Fibroblast of the aortic adventitia (primary cell): Measurements from ENCODE around the gene ATXN1. TPM values are rescaled to one million over a fixed set of nuclear protein-coding genes. Genes with fewer than 3 reads are reported as not detected.

Experiments
- DNase-seq: peaks from one replicate; pipeline ENCODE4 v3.0.0-alpha.2; 2010; ENCODE audit warnings: low read depth
- H3K4me3 ChIP-seq: 2 replicates; pipeline ENCODE4 v1.5.1; 2011; ENCODE audit warnings: low read depth, mild to moderate bottlenecking, control low read depth, low read length, moderate library complexity
- total RNA-seq: library from RNA; depleted of rRNA; stranded (reverse); fragments of >200 nt; gene quantifications from 2 replicates; pipeline ENCODE4 v1.2.3, GENCODE V29; 2012; ENCODE audit warnings: low replicate concordance
- TF ChIP-seq, protein P1 (sequence below): IDR thresholded peaks from 2 replicates; pipeline ENCODE4 v1.5.1; 2011; ENCODE audit warnings: mild to moderate bottlenecking, low read length, control low read depth, inconsistent platforms; ENCODE audit not compliant: insufficient read depth

ATXN1 gene
- total RNA-seq, 1 donor: 39.3 TPM

DNA sequence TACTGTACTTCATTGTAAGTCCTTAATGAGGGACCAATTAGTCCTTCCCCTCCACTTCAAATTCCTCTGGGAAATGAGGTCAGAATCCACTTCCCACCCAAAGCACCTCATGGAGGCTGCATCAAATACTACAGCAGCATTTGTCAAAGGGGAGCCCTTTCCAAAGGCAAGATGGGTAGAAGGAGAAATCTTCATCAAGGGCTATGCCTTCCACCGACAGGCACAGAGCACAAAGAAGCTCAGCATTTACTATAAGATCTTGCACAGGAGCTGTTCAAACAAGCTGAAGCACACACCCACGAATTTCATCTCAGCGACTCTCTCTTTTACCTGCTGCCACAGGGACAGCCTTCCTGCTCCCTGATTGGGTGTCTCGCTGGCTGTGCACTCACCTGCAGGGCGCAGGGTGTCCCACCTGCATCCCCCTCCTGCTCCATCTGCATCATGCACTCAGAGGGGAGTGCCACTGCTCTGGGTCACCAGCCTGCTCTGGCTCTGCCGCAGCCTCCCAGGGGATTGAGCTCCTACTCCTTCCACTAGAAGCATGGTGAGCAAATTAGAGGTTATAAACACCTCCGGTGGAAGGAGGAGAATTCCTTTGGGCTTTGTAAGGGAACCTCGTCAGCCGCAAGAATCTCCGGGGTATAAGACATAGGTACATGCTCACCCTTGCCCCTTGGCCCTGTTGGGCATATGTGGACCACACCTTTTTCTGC is 164.5 kb downstream of the ATXN1 start:
- TF ChIP-seq, protein P1, sequence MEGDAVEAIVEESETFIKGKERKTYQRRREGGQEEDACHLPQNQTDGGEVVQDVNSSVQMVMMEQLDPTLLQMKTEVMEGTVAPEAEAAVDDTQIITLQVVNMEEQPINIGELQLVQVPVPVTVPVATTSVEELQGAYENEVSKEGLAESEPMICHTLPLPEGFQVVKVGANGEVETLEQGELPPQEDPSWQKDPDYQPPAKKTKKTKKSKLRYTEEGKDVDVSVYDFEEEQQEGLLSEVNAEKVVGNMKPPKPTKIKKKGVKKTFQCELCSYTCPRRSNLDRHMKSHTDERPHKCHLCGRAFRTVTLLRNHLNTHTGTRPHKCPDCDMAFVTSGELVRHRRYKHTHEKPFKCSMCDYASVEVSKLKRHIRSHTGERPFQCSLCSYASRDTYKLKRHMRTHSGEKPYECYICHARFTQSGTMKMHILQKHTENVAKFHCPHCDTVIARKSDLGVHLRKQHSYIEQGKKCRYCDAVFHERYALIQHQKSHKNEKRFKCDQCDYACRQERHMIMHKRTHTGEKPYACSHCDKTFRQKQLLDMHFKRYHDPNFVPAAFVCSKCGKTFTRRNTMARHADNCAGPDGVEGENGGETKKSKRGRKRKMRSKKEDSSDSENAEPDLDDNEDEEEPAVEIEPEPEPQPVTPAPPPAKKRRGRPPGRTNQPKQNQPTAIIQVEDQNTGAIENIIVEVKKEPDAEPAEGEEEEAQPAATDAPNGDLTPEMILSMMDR: no peak
- H3K4me3 ChIP-seq: no peak overlapping the region
- no peak for DNase-seq

DNA sequence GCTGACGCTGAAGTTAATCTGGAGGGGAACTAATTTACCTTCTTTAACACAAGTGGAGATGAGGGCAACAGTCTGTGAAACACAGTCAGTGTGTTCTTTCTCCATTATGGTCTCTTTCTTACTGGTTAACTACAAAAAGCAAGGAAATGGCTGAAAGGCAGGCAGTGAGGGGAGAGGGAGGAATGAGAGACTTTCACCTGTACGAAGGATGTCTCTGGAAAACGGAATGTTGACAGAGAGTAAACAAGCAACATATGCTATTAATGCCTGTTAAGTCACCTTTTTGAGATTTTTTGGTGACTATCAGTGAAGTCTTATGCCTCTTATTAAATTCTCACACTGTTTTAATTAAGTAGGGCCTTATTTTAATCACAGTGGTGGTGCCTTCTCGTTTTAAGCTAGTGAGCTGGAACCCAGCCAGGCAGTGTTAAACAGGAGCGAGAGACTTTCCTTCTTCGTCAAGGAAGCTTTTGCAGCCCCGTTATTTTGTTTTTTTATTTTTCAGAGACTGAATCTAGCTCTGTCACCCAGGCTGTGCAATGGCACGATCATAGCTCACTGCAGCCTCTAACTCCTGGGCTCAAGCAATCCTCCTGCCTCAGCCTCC is 165.6 kb downstream of the ATXN1 start:
- no peak overlapping the region for H3K4me3 ChIP-seq
- no peak for DNase-seq
- TF ChIP-seq, protein P1: no peak

DNA sequence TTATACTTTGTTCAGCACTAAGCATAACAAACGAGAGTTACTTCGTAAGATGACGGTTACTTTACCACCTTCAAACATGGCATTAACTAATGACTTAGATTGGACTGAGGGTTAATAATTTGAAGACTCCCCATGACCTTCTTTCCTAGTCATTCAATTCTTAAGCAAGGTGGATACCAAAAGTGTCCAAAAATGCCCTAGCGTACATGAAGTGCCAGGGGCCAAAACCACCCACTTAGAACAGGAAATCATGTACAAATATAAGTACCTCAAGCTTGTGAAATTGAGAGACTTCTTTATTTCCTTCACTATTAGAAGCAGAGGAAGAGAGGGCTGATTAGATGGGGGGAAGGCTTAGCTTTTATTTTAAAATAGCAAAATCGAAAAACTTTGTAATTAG is 166.4 kb downstream of the ATXN1 start:
- DNase-seq: no peak
- TF ChIP-seq, protein P1: no peak

DNA sequence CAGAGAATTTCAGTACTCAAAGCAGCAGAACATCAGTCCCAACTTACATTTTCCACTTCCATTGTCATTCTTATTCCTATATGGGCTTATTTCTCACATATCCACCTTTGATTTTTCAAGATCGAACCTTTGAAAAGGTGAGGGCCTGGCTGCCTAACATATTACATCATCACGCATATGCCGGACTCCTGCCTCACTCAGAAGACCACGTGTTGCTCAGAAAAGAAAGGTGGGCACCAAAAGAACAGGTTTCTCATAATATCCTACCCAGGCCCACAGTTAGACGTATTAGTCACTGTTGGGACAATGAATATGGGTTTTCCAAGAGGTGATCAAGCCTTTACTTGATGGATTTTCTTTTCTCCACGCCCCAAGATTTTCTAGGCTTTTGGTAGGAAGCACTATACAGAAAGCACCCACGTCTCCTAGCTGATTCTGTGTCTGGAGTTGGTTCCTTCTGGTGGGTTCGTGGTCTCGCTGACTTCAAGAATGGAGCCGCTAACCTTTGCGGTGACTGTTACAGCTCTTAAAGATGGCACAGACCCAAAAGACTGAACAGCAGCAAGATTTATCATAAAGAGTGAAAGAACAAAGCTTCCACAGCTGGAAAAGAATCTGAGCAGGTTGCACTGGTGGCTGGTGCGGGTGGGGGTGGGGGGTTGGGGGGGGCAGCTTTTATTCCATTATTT is 168.9 kb downstream of the ATXN1 start:
- TF ChIP-seq, protein P1: no peak
- no peak overlapping the region for H3K4me3 ChIP-seq
- DNase-seq: no peak

More for the DNA sequence above, 166.4 kb downstream of the ATXN1 start:
- H3K4me3 ChIP-seq: no peak overlapping the region

DNA sequence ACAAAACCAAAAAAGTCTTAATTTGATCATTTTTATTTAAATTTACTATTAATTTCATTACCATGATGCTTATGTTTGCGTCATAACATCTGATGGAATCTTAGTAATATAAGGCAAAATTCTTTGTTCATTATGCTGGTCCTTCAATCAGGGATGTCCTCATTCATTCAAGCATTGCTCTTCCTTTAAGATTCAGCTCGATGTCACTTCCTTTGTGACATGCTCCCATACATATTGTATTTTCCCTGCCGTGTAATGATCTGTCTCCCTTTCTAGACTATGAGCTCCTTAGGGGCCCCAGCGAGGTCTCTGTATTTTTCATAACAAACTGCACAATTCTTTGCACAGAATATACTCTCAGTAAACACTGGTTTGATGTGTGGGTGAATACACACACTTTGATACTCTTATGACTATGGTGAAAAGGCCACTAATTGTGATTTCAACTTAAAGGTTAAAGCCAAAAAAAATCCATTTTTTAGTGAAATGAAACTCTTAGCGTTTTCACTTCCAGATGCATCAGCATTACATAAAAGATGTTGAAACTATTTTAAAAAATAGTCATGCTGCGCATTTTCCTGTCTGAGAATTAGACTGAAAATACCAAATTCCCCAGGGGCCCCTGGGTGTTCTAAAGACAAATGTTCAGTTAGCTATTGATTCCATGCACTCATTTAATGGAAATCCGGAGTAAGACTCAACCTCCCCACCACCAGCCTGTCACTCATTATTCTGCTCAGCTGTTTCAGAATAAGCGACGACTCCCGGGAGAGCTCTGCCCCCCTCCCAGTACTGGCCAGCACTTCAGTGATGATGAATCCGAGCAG is 169.7 kb downstream of the ATXN1 start:
- TF ChIP-seq, protein P1: no peak
- no peak overlapping the region for H3K4me3 ChIP-seq
- DNase-seq: no peak

DNA sequence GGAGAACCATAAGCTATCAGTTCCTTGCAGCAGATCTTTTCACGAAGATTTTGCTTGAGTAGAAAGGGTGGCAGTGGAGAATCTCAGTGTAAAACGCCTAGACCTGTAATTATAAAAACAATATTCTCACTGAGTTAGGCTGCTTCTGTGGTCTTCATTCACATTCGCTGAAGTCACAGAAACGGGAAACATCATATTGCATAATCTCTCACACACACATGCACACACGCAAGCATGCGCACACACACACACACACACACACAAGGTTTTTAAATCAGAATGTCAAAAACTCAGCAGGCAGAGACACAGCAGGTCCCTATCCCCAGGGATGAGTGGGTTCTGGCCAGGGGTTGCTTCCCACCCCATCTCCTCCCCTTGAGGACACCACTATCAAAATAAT is 175.5 kb downstream of the ATXN1 start:
- H3K4me3 ChIP-seq: no peak overlapping the region
- no peak for DNase-seq
- TF ChIP-seq, protein P1: no peak
